Tibial nerve (tissue), 4 donors: Measurements from ENCODE around the gene ANKH.

Experiments
- CTCF ChIP-seq, 5 experiments: fragments of 200-600 bp in 3 of 5; fragments of 450-650 bp in 2 of 5; sonication (generic) in 3 of 5; IDR thresholded peaks; one replicate each; pipeline ENCODE4 v1.5.1; 2016 to 2019; ENCODE audit warnings: antibody characterized with exemption in 5 of 5, mild to moderate bottlenecking in 3 of 5, moderate library complexity in 2 of 5
- EP300 ChIP-seq, 2 donors: sonication (generic); formaldehyde crosslinking; IDR thresholded peaks; one replicate each; pipeline ENCODE4 v1.6.1; 2017; ENCODE audit warnings: antibody characterized with exemption in 2 of 2, mild to moderate bottlenecking in 1 of 2
- POLR2A ChIP-seq, 2 donors: fragments of 450-650 bp; IDR thresholded peaks; one replicate each; pipeline ENCODE4 v1.6.1; 2017; ENCODE audit warnings: antibody characterized with exemption in 2 of 2, mild to moderate bottlenecking in 2 of 2, moderate library complexity in 2 of 2

- TF ChIP-seq CTCF (IDR thresholded peaks at IDR 0.05) (no peak), POLR2A (IDR thresholded peaks at IDR 0.05) (no peak), EP300 (IDR thresholded peaks at IDR 0.05) (no peak)
Measured at GRCh38 chr5:14710313-14710994, 161.1 kb downstream of the ANKH start.
